GM12878 (cell line): ENCODE data around the gene SPSB3. TPM values are rescaled to one million over a fixed set of nuclear protein-coding genes. Genes with fewer than 3 reads are reported as not detected.

Experiments
- BMI1 ChIP-seq: fragments of 450-650 bp; IDR thresholded peaks from 2 replicates; pipeline ENCODE4 v1.6.1; 2016; ENCODE audit warnings: mild to moderate bottlenecking, moderate library complexity, borderline replicate concordance
- DPF2 ChIP-seq: fragments of 450-650 bp; IDR thresholded peaks from 2 replicates; pipeline ENCODE4 v1.6.1; 2017; ENCODE audit warnings: mild to moderate bottlenecking
- EGR1 ChIP-seq, 2 experiments: IDR thresholded peaks; 1 replicate in 1 of 2; 2 replicates in 1 of 2; pipeline ENCODE4 v1.6.1; 2011 to 2012; ENCODE audit warnings: low read depth in 2 of 2, low read length in 2 of 2, borderline replicate concordance in 1 of 2, mild to moderate bottlenecking in 1 of 2, moderate library complexity in 1 of 2
- JUND ChIP-seq: IDR thresholded peaks from 2 replicates; pipeline ENCODE4 v1.6.1; 2012; ENCODE audit warnings: low read depth, mild to moderate bottlenecking, low read length, improper control_type of control experiment, moderate library complexity
- POLR2AphosphoS2 ChIP-seq: IDR thresholded peaks from 2 replicates; pipeline ENCODE4 v1.6.1; 2011; ENCODE audit warnings: low read depth, mild to moderate bottlenecking, low read length, improper control_type of control experiment, moderate library complexity
- RB1 ChIP-seq: fragments of 450-650 bp; formaldehyde crosslinking; IDR thresholded peaks from 2 replicates; pipeline ENCODE4 v1.6.1; 2017; ENCODE audit warnings: mild to moderate bottlenecking, borderline replicate concordance
- polyA plus RNA-seq, 11 experiments: library from polyadenylated mRNA; depleted of rRNA in 4 of 11; unstranded in 6 of 11; stranded (reverse) in 5 of 11; fragments of >200 nt; fragmentation: Nextera tagmentation in 4 of 11; fragmentation: Illumina TruSeq in 1 of 11; extraction: Ambion mirVana in 4 of 11; extraction: Trizol in 1 of 11; gene quantifications; 1 replicate in 1 of 11; 2 replicates in 10 of 11; pipeline versions ENCODE4 v1.2.1 to v1.2.3, GENCODE V29; 2011 to 2016; ENCODE audit warnings: inconsistent platforms in 2 of 11, missing spikeins in 2 of 11, low read depth in 1 of 11
- total RNA-seq, 4 experiments: library from RNA; depleted of rRNA in 3 of 4; stranded (reverse); fragments of >200 nt in 3 of 4; fragmentation: Illumina TruSeq in 1 of 4; extraction: Trizol in 1 of 4; gene quantifications; 2 replicates each; pipeline versions ENCODE4 v1.2.1 to v1.2.3, GENCODE V29; 2013 to 2021
- TF ChIP-seq, protein P1 (sequence below): fragments of 450-650 bp; conservative IDR thresholded peaks from 2 replicates; pipeline ENCODE4 v1.6.1; 2017; ENCODE audit warnings: mild to moderate bottlenecking, moderate library complexity
- TF ChIP-seq, protein P2 (sequence below): fragments of 450-650 bp; IDR thresholded peaks from 2 replicates; pipeline ENCODE4 v1.6.1; 2017; ENCODE audit warnings: mild to moderate bottlenecking, moderate library complexity

The SPSB3 gene
- total and polyA plus RNA-seq, 10 of the 15 experiments (the other 5 are each of a cell fraction or from before 2014, with no cell fraction given) = 0.31 to 26.9 (median 14.0) TPM

DNA sequence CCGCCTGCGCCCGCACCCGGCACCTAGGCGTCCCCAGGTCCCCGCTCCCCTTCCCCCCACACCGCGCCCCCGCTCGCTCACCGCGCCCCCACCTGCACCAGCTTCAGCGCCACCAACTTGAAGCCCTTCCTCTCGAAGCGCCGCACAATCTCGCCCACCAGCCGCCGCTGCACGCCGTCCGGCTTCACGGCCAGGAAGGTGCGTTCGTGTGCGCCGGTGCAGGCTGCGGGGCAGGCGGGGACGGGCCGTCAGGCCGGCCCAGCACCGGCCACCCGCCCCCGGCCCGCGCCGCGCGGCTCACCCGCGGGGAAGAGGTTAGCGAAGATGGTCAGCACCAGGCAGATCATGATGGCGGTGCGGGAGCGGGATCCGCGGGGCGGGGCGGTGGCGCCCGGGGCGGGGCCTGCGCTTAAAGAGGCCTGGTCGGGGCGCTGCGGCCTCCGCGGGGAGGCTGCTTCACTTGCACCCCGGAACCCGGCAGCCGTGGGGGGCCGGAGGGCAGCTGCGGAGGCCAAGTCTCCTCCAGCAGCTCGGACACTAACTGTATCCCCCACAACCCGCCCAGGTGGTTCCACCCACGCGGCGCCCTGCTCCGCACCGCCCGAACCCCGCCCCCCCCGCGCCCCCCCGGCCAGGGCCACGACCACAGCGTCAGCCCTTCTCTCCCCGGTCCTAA is 11.0 kb downstream of the SPSB3 start, which contains the start of gene NME3 (continued):
- TF ChIP-seq, protein P1, sequence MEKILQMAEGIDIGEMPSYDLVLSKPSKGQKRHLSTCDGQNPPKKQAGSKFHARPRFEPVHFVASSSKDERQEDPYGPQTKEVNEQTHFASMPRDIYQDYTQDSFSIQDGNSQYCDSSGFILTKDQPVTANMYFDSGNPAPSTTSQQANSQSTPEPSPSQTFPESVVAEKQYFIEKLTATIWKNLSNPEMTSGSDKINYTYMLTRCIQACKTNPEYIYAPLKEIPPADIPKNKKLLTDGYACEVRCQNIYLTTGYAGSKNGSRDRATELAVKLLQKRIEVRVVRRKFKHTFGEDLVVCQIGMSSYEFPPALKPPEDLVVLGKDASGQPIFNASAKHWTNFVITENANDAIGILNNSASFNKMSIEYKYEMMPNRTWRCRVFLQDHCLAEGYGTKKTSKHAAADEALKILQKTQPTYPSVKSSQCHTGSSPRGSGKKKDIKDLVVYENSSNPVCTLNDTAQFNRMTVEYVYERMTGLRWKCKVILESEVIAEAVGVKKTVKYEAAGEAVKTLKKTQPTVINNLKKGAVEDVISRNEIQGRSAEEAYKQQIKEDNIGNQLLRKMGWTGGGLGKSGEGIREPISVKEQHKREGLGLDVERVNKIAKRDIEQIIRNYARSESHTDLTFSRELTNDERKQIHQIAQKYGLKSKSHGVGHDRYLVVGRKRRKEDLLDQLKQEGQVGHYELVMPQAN = peak; percentile 78
- TF ChIP-seq BMI1 (no peak), DPF2 (0 out of 2 replicates have a peak, but pooled peaks have one; percentile 23), EGR1 (IDR thresholded peaks at IDR 0.05; ENCODE audit: borderline replicate concordance in 1 of 2, low read depth in 2 of 2, low read length in 2 of 2) (peak in 1 of 2 experiments; percentile 88; a peak in 2 of 3 replicates), POLR2AphosphoS2 (peak; percentile 53; the same call in 1 of the 2 replicates), JUND (no peak), RB1 (peak; percentile 16; the same call in 1 of the 2 replicates)
- TF ChIP-seq, protein P2, sequence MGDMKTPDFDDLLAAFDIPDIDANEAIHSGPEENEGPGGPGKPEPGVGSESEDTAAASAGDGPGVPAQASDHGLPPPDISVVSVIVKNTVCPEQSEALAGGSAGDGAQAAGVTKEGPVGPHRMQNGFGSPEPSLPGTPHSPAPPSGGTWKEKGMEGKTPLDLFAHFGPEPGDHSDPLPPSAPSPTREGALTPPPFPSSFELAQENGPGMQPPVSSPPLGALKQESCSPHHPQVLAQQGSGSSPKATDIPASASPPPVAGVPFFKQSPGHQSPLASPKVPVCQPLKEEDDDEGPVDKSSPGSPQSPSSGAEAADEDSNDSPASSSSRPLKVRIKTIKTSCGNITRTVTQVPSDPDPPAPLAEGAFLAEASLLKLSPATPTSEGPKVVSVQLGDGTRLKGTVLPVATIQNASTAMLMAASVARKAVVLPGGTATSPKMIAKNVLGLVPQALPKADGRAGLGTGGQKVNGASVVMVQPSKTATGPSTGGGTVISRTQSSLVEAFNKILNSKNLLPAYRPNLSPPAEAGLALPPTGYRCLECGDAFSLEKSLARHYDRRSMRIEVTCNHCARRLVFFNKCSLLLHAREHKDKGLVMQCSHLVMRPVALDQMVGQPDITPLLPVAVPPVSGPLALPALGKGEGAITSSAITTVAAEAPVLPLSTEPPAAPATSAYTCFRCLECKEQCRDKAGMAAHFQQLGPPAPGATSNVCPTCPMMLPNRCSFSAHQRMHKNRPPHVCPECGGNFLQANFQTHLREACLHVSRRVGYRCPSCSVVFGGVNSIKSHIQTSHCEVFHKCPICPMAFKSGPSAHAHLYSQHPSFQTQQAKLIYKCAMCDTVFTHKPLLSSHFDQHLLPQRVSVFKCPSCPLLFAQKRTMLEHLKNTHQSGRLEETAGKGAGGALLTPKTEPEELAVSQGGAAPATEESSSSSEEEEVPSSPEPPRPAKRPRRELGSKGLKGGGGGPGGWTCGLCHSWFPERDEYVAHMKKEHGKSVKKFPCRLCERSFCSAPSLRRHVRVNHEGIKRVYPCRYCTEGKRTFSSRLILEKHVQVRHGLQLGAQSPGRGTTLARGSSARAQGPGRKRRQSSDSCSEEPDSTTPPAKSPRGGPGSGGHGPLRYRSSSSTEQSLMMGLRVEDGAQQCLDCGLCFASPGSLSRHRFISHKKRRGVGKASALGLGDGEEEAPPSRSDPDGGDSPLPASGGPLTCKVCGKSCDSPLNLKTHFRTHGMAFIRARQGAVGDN = 0 out of 2 replicates have a peak, but pooled peaks have one; percentile 21
